HG02981 (cell line): ENCODE data around the gene MSL1.
A peak's percentile ranks its signal among the peaks of the same experiment; 100 is the strongest.

Experiments
- ATAC-seq: cut with Tn5 transposase; IDR thresholded peaks from one replicate; pipeline ENCODE4 v1.9.1; 2021; ENCODE audit warnings: mild to moderate bottlenecking, moderate library complexity; ENCODE audit not compliant: unreplicated experiment

MSL1 gene

DNA sequence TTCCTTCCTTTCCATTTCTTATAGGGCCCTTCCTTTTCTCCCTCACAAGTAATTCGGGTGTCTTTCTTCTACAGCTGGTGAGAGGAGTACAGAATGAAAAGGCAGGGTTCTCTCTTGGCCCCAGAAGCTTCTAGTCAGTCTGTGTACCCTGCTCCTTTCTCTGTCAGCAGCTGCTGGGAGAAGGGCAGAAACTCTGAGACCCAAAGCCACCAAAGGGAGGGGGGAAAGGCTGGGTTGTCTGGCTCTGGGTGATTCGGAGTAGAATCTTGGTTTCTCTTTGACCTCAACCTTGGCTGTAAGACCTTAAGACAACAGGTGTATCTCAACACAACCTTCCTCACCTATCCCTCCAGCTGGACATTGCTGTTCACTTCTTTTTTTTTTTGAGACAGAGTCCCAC is 18.1 kb upstream of the MSL1 start:
- ATAC-seq, result no peak

DNA sequence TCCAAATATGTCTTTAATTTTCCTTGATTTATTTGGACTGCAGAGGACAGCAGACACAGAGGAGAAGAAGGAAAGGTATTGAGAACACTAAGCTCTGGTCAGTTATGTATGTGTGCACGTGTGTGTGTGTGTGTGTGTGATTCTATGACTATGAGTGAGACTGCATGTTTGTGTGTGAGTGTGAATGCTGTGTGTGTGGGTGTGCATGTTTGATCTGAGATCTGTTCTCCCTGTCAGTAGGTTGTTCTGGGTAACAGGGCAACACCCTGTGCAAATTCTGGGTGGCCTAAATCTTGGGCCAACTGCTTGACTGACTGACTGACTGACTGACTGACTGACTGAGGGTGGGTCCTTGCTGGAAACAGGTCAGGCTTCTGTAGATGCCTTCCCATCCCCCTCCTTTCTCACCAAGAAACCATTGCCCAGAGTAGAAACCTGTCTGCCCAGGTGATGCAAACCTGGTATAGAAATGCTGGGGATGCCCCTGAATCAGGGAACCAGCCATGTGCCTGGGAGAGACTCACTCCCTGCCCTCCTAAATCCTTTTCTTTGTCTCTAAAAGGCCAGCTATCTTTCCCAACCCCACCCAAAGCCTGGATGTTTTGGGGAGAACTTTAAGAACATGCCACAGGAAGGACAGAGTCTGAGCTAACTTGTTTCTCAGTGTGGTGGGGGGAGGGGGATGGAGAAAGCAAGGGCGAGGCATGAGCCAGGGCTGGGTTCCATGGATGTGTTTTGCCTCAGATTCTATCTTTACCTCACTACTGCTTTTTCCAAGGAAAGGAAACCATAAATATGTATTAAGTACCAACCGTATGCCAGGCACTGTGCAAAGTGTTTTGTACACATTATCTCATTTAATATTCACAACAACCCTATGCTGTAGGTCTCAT is 16.9 kb upstream of the MSL1 start:
- no peak for ATAC-seq

GRCh38 chr17:40105861-40106759 is 15.7 kb upstream of the MSL1 start:
- ATAC-seq, result no peak

GRCh38 chr17:40106760-40107521 is 14.8 kb upstream of the MSL1 start:
- no peak for ATAC-seq

DNA sequence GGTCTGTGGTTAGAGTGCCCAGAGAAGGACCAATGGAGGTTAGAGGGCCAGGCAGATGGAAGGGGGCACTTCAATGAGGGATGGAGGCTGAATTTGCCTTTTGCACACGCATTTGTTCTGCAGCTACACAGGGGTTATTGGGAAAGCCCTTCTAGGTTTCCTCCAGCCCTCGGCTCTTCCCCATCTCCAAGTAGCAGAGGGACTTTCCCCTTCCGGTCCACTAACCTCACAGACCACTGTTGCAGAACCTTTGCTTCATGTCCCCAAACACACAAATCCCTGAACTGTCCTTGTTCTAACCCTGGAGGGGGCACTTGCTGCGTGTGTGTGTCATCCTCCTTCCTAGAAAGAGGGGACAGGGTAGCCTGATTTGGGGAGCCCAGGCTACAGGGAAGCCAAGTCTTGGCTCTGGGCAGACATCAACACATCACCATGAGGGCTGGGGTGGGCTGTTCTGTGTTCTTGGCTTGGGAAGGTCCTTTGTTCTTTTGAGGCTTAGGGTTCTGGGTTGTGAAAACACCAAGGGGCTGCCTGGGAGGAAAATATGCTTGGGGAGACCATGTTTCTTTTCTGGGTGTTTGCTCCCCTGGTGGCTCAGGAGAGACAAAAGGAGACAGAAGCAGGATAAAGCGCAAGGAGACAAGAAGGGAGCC is 14.1 kb upstream of the MSL1 start:
- ATAC-seq, result no peak

DNA sequence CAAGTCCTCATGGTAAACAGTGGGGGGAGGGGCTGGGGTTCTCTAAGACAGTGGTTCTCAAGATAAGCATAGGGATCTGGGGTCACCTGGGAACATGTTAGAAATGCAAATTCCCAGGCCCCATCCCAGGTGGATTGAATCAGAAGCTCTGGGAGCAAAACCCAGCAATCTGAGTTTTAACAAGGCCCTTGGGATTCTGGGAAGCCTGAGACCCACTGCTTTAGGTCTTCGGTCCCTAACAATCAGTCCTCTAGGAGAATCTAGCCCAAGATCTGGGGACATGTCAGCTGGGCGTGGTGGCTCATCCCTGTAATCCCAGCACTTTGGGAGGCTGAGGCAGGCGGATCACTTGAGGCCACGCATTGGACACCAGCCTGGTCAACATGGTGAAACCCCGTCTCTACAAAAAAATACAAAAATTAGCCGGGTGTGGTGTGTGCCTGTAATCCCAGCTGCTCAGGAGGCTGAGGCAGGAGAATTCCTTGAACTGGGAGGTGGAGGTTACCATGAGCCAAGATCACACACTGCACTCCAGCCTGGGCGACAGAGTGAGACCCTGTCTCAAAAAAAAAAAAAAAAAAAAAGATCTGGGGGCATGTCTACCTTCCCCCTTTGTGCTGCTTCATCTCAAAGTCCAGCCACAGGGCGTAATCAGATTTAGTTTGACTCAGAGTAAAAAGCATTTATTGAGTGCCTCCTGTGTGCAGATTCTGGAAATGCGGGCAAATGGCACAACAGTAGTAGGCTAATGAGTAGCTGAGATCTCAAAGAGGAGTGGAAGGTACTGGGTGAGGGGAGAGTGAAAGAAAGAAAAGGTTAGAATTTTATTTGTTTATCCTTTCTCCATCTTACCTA is 12.6 kb upstream of the MSL1 start:
- ATAC-seq, result no peak

DNA sequence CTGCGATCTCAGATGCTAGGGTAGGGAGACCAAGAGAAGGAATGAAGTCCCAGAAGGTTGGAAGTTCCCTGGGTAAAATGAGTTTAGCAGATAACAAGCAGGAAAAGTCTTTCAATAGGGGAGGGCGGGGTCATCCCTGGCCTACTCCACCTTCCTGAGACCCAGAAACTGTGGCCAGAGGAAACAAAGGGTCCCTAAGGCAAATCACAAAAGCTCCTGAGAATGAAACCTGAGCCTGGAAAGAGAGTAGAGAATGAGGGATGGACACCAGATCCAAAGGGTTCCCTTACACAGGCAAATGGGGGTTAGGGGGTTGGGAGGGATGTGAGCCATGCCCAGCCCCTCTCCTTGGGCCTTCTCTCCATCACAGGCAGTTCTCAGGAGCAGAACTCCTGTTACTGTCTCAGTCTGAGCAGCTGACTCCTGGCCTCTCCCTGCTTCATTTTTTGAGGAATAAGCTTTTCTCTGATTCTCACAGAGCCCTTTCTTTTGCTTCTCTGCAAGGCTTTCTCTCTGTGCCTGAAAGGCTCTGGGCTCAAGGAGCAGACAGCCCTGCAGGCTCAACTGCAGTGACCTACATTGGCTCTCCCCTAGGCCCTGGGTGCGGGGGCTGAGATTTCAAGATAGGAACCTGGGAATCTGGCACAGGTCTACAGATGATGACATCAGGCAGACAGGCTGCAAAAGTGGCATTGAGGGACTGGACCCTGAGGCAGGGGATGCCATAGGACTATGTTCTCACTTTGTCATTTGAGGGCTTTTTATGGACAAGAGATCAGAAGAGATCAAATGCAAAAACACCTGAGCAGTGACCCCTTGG is 11.5 kb upstream of the MSL1 start:
- no peak for ATAC-seq

- ATAC-seq, result peak; percentile 38
These were observed 10.3 kb upstream of the MSL1 start for GRCh38 chr17:40111221-40112128.

DNA sequence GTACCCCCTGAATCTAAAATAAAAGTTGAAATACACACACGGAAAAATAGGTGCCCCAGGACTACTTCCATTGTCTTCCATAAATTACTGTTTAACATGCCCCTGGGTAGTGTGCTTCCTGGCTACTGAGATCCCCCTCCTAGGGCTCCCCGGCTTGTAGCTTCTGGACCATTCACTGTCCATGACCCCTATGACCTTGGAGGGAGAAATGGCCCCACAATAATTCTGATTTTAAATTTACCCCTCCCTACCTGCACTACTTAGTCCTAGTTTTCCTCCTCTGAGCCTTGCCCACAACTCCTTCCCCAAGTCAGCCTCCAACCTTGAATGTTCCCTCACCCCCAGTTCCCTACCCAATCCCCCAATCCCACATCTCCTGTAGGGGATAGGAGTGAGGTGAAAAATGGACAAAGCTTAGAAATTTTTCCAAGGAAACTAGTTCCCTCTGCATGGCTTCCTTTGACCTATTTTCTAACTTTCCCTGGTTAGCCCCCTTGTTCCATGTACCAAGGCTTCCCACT is 9.5 kb upstream of the MSL1 start:
- no peak for ATAC-seq

- ATAC-seq, result no peak
These were observed 9.1 kb upstream of the MSL1 start for GRCh38 chr17:40112718-40113109.

DNA sequence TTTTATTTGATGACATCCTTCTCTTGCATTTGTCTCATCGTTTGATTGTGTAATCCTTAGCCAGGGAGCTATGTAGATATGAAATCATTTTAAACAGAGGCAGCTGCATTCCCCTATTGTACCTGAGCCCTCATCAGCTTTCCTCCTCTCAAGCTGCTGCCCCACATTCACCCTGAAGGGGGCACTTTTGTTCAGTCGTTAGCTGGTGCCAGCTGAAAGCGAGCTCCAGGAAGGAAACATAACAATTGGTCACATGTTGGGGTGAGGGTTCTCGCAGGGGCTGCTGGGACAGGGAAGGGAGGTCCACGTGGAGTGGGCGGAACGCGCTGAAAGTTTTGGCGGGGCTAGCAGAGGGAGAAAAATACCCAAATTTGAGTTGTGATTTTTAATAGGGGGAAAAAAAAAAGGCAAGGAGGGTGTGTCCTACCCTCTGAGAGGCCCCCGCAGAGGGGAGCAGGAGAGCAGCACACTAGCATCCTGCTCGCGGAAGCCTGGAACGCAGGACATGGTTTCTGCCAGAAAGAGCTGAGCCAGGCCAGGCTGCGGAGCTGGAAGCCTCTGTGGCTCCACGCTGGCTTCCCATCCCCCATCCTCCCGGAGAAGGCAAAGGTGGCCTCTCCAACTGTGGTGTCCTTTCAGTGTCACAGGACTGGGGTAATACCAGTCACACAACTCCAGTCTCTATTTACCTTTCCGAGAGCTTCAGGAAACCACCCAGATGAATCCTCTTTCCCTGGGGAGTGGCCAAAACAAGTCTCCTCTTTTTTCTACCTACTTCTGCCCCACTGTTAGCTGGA is 8.5 kb upstream of the MSL1 start:
- peak; percentile 71 for ATAC-seq

- ATAC-seq, result no peak
These were observed 7.9 kb upstream of the MSL1 start for GRCh38 chr17:40113907-40114245.

DNA sequence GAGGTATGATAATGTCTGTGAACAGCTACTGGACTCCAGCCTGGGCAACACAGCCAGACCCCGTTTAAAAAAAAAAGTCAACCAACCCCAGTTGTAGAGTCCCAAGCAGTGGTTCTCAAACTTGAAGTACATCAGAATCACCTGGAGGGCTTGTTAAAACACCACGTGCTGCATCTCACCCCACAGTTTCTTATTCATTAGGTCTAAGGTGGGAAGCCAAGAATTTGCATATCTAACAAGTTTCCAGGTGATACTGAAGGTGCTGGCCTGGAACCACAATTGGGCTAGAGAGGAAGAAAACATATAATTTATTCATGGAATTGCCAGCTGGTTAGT is 6.7 kb upstream of the MSL1 start:
- no peak for ATAC-seq

DNA sequence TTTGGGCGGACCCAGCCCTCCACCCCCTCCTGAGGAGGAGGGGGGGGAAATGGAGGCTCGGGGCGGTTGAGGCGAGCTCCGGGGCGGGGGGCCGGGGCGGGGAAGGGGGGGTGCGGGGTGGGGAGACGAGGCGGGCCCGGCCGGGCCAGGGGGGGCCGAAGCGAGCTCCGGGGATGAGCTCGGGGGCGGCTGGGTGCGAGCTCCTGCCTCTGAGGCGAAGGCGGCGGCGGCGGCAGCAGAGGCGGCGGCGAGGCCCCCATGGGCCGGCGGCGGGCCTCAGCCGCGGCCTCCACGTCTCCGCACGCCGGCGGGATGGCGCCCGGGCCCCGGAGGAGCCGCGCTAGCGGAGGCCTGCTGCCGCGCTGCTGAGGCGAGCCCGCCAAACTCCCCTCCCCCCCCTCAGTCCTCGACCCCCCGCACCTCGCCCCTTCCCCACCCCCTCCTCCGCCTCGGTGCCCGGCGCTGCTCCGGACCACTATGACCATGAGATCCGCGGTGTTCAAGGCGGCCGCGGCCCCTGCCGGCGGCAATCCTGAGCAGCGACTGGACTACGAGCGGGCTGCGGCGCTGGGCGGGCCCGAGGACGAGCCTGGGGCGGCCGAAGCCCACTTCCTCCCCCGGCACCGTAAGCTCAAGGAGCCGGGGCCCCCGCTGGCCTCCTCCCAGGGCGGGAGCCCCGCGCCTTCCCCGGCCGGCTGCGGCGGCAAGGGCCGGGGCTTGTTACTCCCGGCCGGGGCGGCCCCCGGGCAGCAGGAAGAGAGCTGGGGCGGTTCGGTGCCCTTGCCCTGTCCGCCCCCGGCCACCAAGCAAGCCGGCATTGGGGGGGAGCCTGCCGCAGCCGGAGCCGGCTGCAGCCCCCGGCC is 596 bp downstream of the MSL1 start:
- peak; percentile 31 for ATAC-seq

GRCh38 chr17:40122999-40123810 is 1.4 kb downstream of the MSL1 start:
- no peak for ATAC-seq
